LHCN-M2 (cell line): ENCODE data around the gene CELSR2. TPM values are rescaled to one million over a fixed set of nuclear protein-coding genes. Genes with fewer than 3 reads are reported as not detected.
"Not testable (repeated sequence)": the region's sequence is repeated elsewhere in the genome, so short reads cannot be mapped to it uniquely, and the experiment has no call there.

Experiments
- DNase-seq: peaks from one replicate; pipeline ENCODE4 v3.0.0-alpha.2; 2012; ENCODE audit warnings: low read depth
- polyA plus RNA-seq: library from polyadenylated mRNA; unstranded; fragments of >200 nt; gene quantifications from one replicate; pipeline ENCODE4 v1.2.1, GENCODE V29; 2012; ENCODE audit warnings: missing spikeins
- total RNA-seq: library from RNA; depleted of rRNA; stranded (reverse); fragments of >200 nt; gene quantifications from 2 replicates; pipeline ENCODE4 v1.2.3, GENCODE V29; 2014; rRNA removed

The CELSR2 gene
- total RNA-seq: 0.06 and 0.17 TPM in 2 replicates
- polyA plus RNA-seq: 0.36 TPM

DNA sequence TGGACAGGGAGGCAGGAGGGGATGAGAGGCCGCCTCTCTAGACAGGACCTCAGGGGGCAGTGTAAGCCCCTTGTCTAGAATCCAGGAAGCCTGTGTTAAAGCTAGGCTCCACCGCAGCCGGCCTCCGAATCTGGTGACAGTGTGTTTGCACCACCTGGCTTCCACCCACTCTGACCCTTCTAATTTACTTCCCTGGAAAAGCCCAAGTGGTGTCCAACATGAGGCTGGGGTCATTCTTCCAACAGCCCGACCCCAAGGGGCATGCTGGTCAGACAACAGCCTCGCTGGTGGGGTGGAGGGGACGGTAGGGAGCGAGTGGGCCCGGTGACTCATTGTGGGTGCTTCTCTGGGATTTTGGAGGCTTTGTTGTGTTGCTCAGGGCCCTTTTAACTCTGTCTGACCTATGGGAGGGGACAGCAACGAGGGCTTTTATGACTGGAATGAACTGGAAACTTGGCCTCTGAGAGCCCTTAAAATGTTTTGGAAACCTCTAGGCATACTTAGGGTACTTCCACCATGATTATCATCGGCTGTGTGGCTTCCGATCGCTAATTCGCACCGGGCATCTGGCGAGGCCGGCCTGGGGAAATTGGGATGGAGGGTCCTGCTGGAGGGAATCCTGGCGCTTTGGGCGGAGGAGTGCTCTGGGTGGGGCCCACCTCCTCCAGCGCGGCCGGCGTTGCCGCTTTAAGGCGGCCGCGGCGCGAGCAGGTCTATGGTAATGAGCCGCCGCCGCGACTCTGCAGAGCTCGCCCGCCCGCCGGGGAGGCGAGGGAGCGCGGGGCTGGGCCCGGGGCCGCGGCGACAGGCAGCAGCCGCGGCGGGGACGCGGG, at the start of gene CELSR2:
Gene CELSR2, plus strand, starts transcription at position 743 of the 833 bp plus-strand sequence. CDS start 541 bp downstream, outside the sequence.
- peak; percentile 32 for DNase-seq

DNA sequence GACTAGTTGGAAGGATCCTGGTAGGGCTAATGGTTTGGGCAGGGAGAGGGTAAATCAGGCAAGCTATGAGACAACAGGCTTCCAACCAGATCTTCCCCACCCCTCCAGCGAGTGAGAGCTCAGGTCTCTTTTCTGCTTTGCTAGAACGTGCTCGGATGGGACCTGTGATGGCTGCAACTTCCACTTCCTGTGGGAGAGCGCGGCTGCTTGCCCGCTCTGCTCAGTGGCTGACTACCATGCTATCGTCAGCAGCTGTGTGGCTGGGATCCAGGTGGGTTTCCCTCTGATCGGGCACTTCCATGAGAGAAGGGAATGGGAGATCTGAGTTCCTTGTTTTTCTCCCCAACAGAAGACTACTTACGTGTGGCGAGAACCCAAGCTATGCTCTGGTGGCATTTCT, 49.6 kb upstream of the CELSR2 start:
- DNase-seq: no peak

DNA sequence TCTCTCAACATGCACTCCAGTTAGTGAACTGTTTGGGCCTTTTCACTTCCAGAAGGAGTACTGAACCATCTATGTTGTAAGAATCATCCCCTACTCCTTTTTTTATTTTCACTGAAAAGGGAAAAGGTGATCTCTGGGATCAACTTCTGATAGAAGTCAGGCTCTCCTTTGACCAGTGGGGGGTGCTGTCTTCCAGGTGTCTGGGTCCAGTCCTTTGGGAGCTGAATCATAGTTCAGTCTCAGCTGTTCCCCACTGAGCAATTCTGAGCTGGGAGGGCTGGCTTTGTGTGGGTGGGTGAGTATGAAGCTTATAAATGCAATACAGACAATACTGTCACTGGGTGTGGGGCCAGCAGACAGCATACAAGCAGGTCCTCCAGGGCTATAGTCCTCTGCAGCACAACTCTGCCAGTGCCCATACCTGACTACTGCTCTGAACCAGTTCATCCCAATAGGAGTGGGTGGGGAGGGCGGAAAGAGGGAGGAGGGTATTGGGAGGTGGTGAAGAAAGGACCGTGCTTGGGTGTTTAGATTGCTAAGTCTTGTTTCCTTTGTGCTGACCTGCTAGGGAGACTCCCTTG, 48.1 kb upstream of the CELSR2 start:
- peak; percentile 94 for DNase-seq

DNA sequence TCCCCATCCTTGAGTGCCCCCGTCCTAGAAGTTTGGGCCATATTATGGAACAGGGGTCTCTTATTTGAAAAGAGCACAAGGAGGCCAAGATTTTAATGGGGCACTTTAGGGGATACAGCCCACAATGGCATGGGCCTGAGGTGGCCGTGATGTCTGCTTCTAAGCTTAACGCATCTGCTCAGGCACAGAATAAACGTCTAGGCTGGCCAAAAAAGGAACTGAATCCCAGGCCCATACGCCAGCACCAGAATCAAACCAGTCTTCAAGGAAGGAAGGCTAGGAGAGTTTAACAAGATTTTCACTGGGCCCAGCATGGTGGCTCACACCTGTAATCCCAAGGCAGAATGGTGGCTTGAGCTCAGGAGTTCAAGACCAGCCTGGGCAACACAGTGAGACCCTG, 44.9 kb upstream of the CELSR2 start:
- DNase-seq: no peak

- no peak for DNase-seq
Observed at GRCh38 chr1:109206339-109206738, 43.0 kb upstream of the CELSR2 start.

- no peak for DNase-seq
Observed at GRCh38 chr1:109207467-109208103, 41.8 kb upstream of the CELSR2 start.

DNA sequence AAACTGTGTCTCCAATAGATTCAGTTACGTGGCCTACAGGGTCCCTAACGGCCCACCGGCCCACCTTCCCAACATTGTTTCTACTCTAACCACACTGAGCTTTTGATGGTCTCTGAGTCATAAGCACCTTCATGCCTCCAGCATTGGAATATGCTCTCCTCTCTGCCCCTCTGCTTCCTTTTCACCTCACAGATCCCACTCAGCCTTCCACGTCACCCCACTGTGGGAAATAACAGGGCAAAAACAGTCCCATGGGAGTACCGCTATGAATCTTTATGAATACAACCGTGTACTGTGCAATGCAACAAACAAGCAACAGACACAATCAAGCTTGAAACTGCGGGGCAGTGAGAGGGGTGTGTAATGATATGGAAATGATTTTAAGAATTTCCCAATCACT, 40.9 kb upstream of the CELSR2 start:
- DNase-seq: no peak

GRCh38 chr1:109208836-109209463, 40.4 kb upstream of the CELSR2 start:
- peak; percentile 30 for DNase-seq

- no peak for DNase-seq
Observed at GRCh38 chr1:109210058-109210457, 39.3 kb upstream of the CELSR2 start.

DNA sequence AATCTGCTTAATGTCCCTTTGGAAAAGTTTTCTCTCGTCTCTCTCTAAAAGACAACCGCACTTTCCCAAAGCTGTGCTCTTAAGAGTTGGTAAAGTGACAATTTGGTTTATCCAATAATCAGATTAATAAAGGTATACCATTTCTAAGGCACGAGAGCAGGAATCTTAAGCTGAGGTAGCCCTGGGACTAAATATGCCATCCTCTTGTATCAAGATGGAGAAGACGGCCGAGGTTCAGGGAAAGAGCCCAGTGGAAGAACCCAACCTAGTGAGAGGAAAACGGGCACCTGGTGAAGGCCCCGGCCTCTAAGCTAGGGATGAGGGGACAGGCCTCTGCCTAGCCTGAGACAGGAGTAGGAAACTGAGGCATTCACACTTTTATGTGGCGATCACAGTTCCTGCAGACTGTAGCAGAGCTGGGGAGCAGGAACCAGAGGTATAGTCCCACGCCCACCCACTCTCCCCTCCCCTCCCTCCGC, 36.0 kb upstream of the CELSR2 start:
- no peak for DNase-seq

- DNase-seq: peak; percentile 71
Observed at GRCh38 chr1:109213824-109214693, 35.3 kb upstream of the CELSR2 start, which contains the start of gene SARS1. Gene SARS1, plus strand, starts transcription at chr1:109213918. Its CDS starts 75 bp downstream, at chr1:109213993.

DNA sequence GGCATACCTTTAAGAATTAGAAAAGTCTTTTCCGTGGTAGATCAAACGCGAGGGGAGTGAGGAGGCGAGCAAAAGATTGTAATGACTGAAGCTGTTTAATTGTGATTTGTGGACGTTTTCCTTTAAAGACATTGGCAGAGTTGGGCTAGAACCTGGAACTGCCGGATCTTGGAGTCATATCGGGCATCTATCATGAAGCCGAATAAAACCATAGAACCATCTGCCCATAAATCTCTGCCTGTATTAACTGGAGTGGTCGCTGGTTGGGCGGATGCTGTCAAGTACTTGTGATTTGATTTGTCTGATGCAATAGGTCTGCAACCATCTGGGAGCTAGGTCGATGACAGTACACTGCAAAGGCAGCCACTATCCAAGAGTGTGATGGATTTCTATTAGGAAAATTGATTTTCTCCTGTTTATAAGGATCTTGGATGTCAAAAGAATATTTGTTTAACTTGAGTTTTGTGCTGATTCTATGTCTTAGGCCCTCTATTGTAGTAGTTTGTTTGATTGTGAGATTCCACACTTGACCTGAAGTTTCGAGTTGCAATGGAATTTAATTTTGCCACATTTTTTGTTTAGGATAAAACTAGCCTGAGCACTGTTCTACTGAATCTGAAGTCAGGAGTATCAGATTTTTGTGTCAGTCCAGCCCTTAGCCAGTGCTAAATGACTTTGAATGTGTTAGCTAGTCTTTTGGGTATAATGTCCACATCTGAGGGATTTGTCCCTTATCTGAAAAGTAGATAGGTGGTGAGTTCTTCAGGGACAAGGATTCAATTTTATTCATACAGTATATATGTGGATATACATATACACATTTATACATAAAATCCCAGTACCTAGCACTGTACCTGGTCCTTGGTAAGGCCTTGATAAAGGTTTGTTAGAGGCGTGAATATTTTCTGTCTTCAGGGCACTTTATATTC, 34.4 kb upstream of the CELSR2 start:
- peak; percentile 58 for DNase-seq

DNA sequence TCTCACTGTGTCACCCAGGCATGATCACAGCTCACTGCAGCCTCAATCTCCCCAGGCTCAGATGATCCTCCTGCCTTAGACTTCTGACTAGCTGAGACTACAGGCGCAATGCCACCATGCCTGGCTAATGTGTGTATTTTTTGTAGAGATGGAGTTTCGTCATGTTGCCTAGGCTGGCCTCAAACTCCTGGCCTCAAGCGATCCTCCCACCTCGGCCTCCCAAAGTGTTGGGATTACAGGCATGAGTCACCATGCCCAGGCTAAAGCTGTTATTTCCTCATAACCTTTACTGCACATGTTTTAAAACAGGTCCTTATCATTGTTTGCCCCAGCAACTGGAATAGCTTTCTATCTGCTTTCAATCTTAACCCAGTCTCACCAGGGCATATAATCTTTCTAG, 32.7 kb upstream of the CELSR2 start:
- no peak for DNase-seq

DNA sequence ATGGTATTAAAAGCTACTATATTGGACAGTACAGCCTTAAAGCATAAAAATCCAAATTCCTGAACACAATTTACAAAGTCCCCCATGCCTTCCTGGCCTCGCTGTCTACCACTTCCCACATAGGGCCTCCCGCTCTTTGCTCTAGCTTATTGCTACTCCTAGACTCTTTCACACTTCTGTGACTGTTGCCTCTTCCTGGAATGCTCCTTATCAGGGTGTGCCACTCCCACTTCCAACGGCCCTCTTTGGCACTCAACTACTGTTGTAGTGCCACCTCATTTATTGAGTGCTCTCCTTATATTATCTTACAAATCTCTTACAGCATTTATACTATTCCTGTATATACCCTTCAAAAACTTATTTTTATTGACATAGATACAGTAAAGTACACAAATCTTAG, 30.8 kb upstream of the CELSR2 start:
- DNase-seq: no peak

DNA sequence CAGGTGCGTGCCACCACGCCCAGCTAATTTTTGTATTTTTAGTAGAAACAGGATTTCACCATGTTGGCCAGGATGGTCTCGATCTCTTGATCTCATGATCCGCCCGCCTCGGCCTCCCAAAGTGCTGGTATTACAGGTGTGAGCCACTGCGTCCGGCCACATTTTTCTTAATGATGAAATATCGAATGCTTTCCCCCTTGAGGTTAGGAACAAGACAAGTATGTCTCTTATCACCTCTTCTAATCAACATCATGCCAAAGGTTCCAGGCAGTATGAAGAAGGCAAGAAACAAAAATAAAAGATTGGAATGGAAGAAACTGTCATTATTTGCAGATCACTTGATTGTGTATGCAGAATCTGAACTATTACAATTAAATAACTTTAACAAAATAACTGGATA, 28.1 kb upstream of the CELSR2 start:
- DNase-seq: not testable (repeated sequence)

DNA sequence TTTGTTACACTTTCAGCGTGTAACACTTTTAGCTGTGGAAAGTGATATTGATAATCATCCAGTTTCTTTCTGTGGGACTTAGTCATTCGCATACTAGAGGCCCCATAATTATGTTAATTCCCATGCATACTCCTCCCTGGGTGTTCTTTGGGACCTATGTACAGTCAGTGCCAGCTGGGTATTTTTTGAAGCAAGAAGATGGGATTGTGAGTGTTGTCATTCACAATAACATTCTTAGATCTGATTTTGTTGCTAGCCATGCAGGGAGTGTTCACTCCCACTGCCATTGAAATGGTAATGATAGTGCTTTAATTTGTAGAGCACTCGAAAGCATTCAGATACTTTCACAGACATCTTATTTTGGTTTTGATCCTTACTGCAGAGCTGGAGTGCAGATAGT, 24.0 kb upstream of the CELSR2 start:
- DNase-seq: no peak

- peak; percentile 41 for DNase-seq
Observed at GRCh38 chr1:109225711-109226445, 23.5 kb upstream of the CELSR2 start.

DNA sequence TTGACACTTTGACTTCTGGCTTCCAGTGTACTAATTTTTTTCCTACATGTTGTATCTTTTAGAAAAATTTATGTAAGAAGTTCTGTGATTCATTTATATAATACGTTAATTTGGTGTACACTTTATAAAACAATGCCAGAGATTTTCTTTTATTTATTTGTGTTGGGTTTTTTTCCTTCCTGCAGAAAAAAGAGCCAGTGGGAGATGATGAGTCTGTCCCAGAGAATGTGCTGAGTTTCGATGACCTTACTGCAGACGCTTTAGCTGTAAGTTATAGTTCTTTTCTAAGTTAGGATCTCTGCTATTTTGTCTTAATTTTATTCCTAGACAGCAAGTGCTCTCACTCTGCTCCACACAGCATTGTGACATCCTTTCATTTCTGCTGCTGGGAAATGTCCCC, 21.2 kb upstream of the CELSR2 start:
- no peak for DNase-seq

- no peak for DNase-seq
Observed at GRCh38 chr1:109229531-109230127, 19.7 kb upstream of the CELSR2 start.
